Activated naive CD8-positive, alpha-beta T cell treated with anti-CD3 and anti-CD28 coated beads, Interleukin-2, amount 50 U/mL, for 24 hours (primary cell): ENCODE results near the gene BAZ2A.
"Not testable (repeated sequence)": the region's sequence is repeated elsewhere in the genome, so short reads cannot be mapped to it uniquely, and the experiment has no call there.

ENCODE experiments used
- ATAC-seq: fragments of 150-1000 bp; cut with Tn5 transposase; one replicate; pipeline ENCODE4 v1.10.0; 2021
- DNase-seq: peaks from one replicate; pipeline ENCODE4 v3.0.0; 2021
- H3K27ac Mint-ChIP-seq: one replicate; pipeline ENCODE4 v1.8.0; 2021; ENCODE audit warnings: mild to moderate bottlenecking, mixed read lengths
- H3K27me3 Mint-ChIP-seq: one replicate; pipeline ENCODE4 v1.8.0; 2021; ENCODE audit warnings: mixed read lengths
- H3K36me3 Mint-ChIP-seq: one replicate; pipeline ENCODE4 v1.8.0; 2021; ENCODE audit warnings: low read depth, mixed read lengths
- H3K4me1 Mint-ChIP-seq: one replicate; pipeline ENCODE4 v1.8.0; 2021; ENCODE audit warnings: mixed read lengths
- H3K4me3 Mint-ChIP-seq: one replicate; pipeline ENCODE4 v1.8.0; 2021; ENCODE audit warnings: mild to moderate bottlenecking, moderate library complexity, mixed read lengths
- H3K9me3 Mint-ChIP-seq: one replicate; pipeline ENCODE4 v1.8.0; 2021; ENCODE audit warnings: mixed read lengths

The BAZ2A gene

GRCh38 chr12:56630180-56630632, at the start of gene BAZ2A:
Gene BAZ2A (minus strand): TSS chr12:56630326. CDS start chr12:56617530, 12,796 bp downstream.
- peak; percentile 70 for ATAC-seq
- Mint-ChIP-seq H3K4me1 (peaks cover 78% of the 10 kb centered on the region), H3K9me3 (no peaks in the 10 kb centered on the region)

GRCh38 chr12:56678852-56679251, 48.7 kb upstream of the BAZ2A start:
- peak overlapping the region; percentile 56 for H3K27ac Mint-ChIP-seq
- H3K4me1 Mint-ChIP-seq: peaks cover 81% of the 10 kb centered on the region
- DNase-seq (no peak), ATAC-seq (no peak)
- H3K36me3 Mint-ChIP-seq: peaks cover 60% of the 10 kb centered on the region
- H3K27me3 Mint-ChIP-seq: no peaks in the 10 kb centered on the region
- H3K4me3 Mint-ChIP-seq: peak overlapping the region; percentile 35
- no peaks in the 10 kb centered on the region for H3K9me3 Mint-ChIP-seq

More at GRCh38 chr12:56630180-56630632, at the start of gene BAZ2A:
- peak within 1 kb of the TSS; percentile 90 for H3K27ac Mint-ChIP-seq
- no peaks in the 10 kb centered on the region for H3K27me3 Mint-ChIP-seq
- peak within 1 kb of the TSS; percentile 97 for H3K4me3 Mint-ChIP-seq
- peak; percentile 89 for DNase-seq
- H3K36me3 Mint-ChIP-seq: peaks cover 12% of the 10 kb centered on the region

- H3K36me3 Mint-ChIP-seq: peaks cover 61% of the 10 kb centered on the region
- no peaks in the 10 kb centered on the region for H3K27me3 Mint-ChIP-seq
- DNase-seq: no peak
- peak overlapping the region; percentile 32 for H3K4me3 Mint-ChIP-seq
- H3K4me1 Mint-ChIP-seq: peaks cover 79% of the 10 kb centered on the region
- H3K27ac Mint-ChIP-seq: peak overlapping the region; percentile 80
- H3K9me3 Mint-ChIP-seq: no peaks in the 10 kb centered on the region
- peak; percentile 74 for ATAC-seq
Measured at GRCh38 chr12:56677680-56678079, 47.6 kb upstream of the BAZ2A start.

- H3K27ac Mint-ChIP-seq: peak overlapping the region; percentile 22
- H3K4me3 Mint-ChIP-seq: no peak overlapping the region
Measured at GRCh38 chr12:56676851-56677580, 46.9 kb upstream of the BAZ2A start.

GRCh38 chr12:56671608-56672007, 41.5 kb upstream of the BAZ2A start:
- no peak for ATAC-seq
- Mint-ChIP-seq H3K27ac (peak overlapping the region; percentile 44), H3K27me3 (no peaks in the 10 kb centered on the region), H3K9me3 (no peaks in the 10 kb centered on the region), H3K4me3 (no peak overlapping the region), H3K4me1 (peaks cover 59% of the 10 kb centered on the region), H3K36me3 (peaks cover 66% of the 10 kb centered on the region)
- no peak for DNase-seq

More at GRCh38 chr12:56676851-56677580, 46.9 kb upstream of the BAZ2A start:
- H3K36me3 Mint-ChIP-seq: peaks cover 62% of the 10 kb centered on the region
- no peak for DNase-seq
- H3K27me3 Mint-ChIP-seq: no peaks in the 10 kb centered on the region
- peaks cover 77% of the 10 kb centered on the region for H3K4me1 Mint-ChIP-seq
- ATAC-seq: no peak
- H3K9me3 Mint-ChIP-seq: no peaks in the 10 kb centered on the region

- peaks cover 69% of the 10 kb centered on the region for H3K36me3 Mint-ChIP-seq
- no peaks in the 10 kb centered on the region for H3K27me3 Mint-ChIP-seq
- DNase-seq (no peak), ATAC-seq (no peak)
- H3K4me3 Mint-ChIP-seq: no peak overlapping the region
- H3K9me3 Mint-ChIP-seq: no peaks in the 10 kb centered on the region
- H3K27ac Mint-ChIP-seq: peak overlapping the region; percentile 46
- H3K4me1 Mint-ChIP-seq: peaks cover 54% of the 10 kb centered on the region
Measured at GRCh38 chr12:56670836-56671235, 40.7 kb upstream of the BAZ2A start.

GRCh38 chr12:56668197-56668457, 38.0 kb upstream of the BAZ2A start:
- DNase-seq (no peak), ATAC-seq (no peak)
- no peaks in the 10 kb centered on the region for H3K9me3 Mint-ChIP-seq
- H3K27me3 Mint-ChIP-seq: no peaks in the 10 kb centered on the region
- H3K4me1 Mint-ChIP-seq: peaks cover 41% of the 10 kb centered on the region
- peak overlapping the region; percentile 55 for H3K27ac Mint-ChIP-seq
- no peak overlapping the region for H3K4me3 Mint-ChIP-seq
- peaks cover 74% of the 10 kb centered on the region for H3K36me3 Mint-ChIP-seq

- Mint-ChIP-seq H3K4me1 (peaks cover 33% of the 10 kb centered on the region), H3K27ac (peak overlapping the region; percentile 31), H3K9me3 (no peaks in the 10 kb centered on the region), H3K4me3 (no peak overlapping the region), H3K27me3 (no peaks in the 10 kb centered on the region), H3K36me3 (peaks cover 30% of the 10 kb centered on the region)
- DNase-seq: no peak
- no peak for ATAC-seq
Measured at GRCh38 chr12:56661979-56662638, 32.0 kb upstream of the BAZ2A start.

GRCh38 chr12:56661560-56661959, 31.4 kb upstream of the BAZ2A start:
- H3K27me3 Mint-ChIP-seq: no peaks in the 10 kb centered on the region
- DNase-seq: no peak
- ATAC-seq: peak; percentile 10
- H3K36me3 Mint-ChIP-seq: peaks cover 29% of the 10 kb centered on the region
- no peak overlapping the region for H3K4me3 Mint-ChIP-seq
- H3K4me1 Mint-ChIP-seq: peaks cover 33% of the 10 kb centered on the region
- H3K27ac Mint-ChIP-seq: peak overlapping the region; percentile 31
- no peaks in the 10 kb centered on the region for H3K9me3 Mint-ChIP-seq

- peaks cover 3% of the 10 kb centered on the region for H3K9me3 Mint-ChIP-seq
- peaks cover 33% of the 10 kb centered on the region for H3K4me1 Mint-ChIP-seq
- DNase-seq: no peak
- H3K27ac Mint-ChIP-seq: no peak overlapping the region
- no peak for ATAC-seq
- H3K27me3 Mint-ChIP-seq: no peaks in the 10 kb centered on the region
- peaks cover 11% of the 10 kb centered on the region for H3K36me3 Mint-ChIP-seq
- H3K4me3 Mint-ChIP-seq: no peak overlapping the region
Measured at GRCh38 chr12:56658921-56659320, 28.8 kb upstream of the BAZ2A start.

GRCh38 chr12:56657416-56658379, 27.6 kb upstream of the BAZ2A start:
- no peak for DNase-seq
- peak; percentile 94 for ATAC-seq
- peaks cover 26% of the 10 kb centered on the region for H3K4me1 Mint-ChIP-seq
- peaks cover 10% of the 10 kb centered on the region for H3K9me3 Mint-ChIP-seq
- peaks cover 5% of the 10 kb centered on the region for H3K36me3 Mint-ChIP-seq
- H3K4me3 Mint-ChIP-seq: no peak overlapping the region
- peak overlapping the region; percentile 72 for H3K27ac Mint-ChIP-seq
- no peaks in the 10 kb centered on the region for H3K27me3 Mint-ChIP-seq

GRCh38 chr12:56653781-56654180, 23.7 kb upstream of the BAZ2A start:
- not testable (repeated sequence) for H3K9me3 Mint-ChIP-seq, DNase-seq, H3K27me3 Mint-ChIP-seq, H3K36me3 Mint-ChIP-seq, H3K4me3 Mint-ChIP-seq, H3K27ac Mint-ChIP-seq, ATAC-seq
- H3K4me1 Mint-ChIP-seq: peaks cover 16% of the 10 kb centered on the region

- H3K4me3 Mint-ChIP-seq, H3K27ac Mint-ChIP-seq, H3K27me3 Mint-ChIP-seq, H3K9me3 Mint-ChIP-seq, ATAC-seq, DNase-seq: not testable (repeated sequence)
- H3K36me3 Mint-ChIP-seq: peaks cover 32% of the 10 kb centered on the region
- peaks cover 27% of the 10 kb centered on the region for H3K4me1 Mint-ChIP-seq
Measured at GRCh38 chr12:56648023-56648422, 17.9 kb upstream of the BAZ2A start.

- Mint-ChIP-seq H3K9me3 (no peaks in the 10 kb centered on the region), H3K27me3 (peaks cover 2% of the 10 kb centered on the region), H3K4me3 (peak within 1 kb of the TSS; percentile 94), H3K27ac (peak within 1 kb of the TSS; percentile 95), H3K4me1 (peaks cover 41% of the 10 kb centered on the region), H3K36me3 (peaks cover 45% of the 10 kb centered on the region)
- ATAC-seq: peak; percentile 99
- peak; percentile 86 for DNase-seq
Measured at GRCh38 chr12:56645717-56646446, 15.8 kb upstream of the BAZ2A start, which contains the start of gene ATP5F1B. Gene ATP5F1B (minus strand): TSS chr12:56645984. CDS start chr12:56645963, 21 bp downstream.
